H1 (cell line): ENCODE results near the gene TEAD1. TPM values are rescaled to one million over a fixed set of nuclear protein-coding genes. Genes with fewer than 3 reads are reported as not detected.

Source experiments
- CTCF ChIA-PET: fragments of 300-600 bp; sonication (Branson Sonifier 250); formaldehyde crosslinking; loops from one replicate; lab custom pipeline; 2021; ENCODE audit not compliant: partially characterized antibody; lab: Charles Lee
- POLR2A ChIA-PET: fragments of 300-600 bp; sonication (Branson Sonifier 250); formaldehyde crosslinking; loops from one replicate; lab custom pipeline; 2021; ENCODE audit warnings: inconsistent platforms; ENCODE audit not compliant: partially characterized antibody; lab: Charles Lee
- DNase-seq, 2 experiments: peaks; one replicate each; pipeline versions ENCODE4 v3.0.0 to v3.0.0-alpha.2; 2010 to 2022; ENCODE audit warnings: low spot score in 2 of 2, low read depth in 1 of 2, mixed read lengths in 1 of 2
- FAIRE-seq: peaks from 2 replicates; lab custom pipeline; 2011; peaks lifted over from hg19 to GRCh38; lab: Jason Lieb, UNC
- H2AFZ ChIP-seq: 2 replicates; pipeline ENCODE4 v1.8.1; 2012; ENCODE audit warnings: low read length, inconsistent platforms
- H2AK5ac ChIP-seq: 2 replicates; pipeline ENCODE4 v1.6.1; 2013; ENCODE audit warnings: low read depth, low read length
- H2BK120ac ChIP-seq: replicated peaks from 2 replicates; pipeline ENCODE3; 2013; ENCODE audit warnings: low read depth, low read length, inconsistent platforms
- H2BK12ac ChIP-seq: 2 replicates; pipeline ENCODE4 v1.6.1; 2013; ENCODE audit warnings: low read depth, low read length
- H2BK15ac ChIP-seq: 2 replicates; pipeline ENCODE4 v1.6.1; 2013; ENCODE audit warnings: low read length
- H2BK20ac ChIP-seq: 2 replicates; pipeline ENCODE4 v1.6.1; 2013; ENCODE audit warnings: low read length
- H2BK5ac ChIP-seq: 2 replicates; pipeline ENCODE4 v1.6.1; 2013; ENCODE audit warnings: low read depth, low read length
- H3K14ac ChIP-seq: 2 replicates; pipeline ENCODE4 v1.6.1; 2013; ENCODE audit warnings: inconsistent platforms; ENCODE audit not compliant: insufficient read length
- H3K18ac ChIP-seq: 2 replicates; pipeline ENCODE4 v1.6.1; 2013; ENCODE audit warnings: low read length; ENCODE audit errors: extremely low read depth
- H3K23ac ChIP-seq: 2 replicates; pipeline ENCODE4 v1.6.1; 2013; ENCODE audit warnings: inconsistent platforms; ENCODE audit not compliant: insufficient read length
- H3K23me2 ChIP-seq: 2 replicates; pipeline ENCODE4 v1.6.1; 2013; ENCODE audit warnings: low read depth, low read length
- H3K27ac ChIP-seq: 2 replicates; pipeline ENCODE4 v1.6.1; 2011; ENCODE audit warnings: low read depth, low read length, inconsistent platforms
- H3K27me3 ChIP-seq, 4 experiments: replicated peaks in 1 of 4; 1 replicate in 1 of 4; 2 replicates in 3 of 4; pipeline versions ENCODE4 v1.6.1 to v1.8.1; 2011 to 2013; ENCODE audit warnings: low read length in 3 of 4, mild to moderate bottlenecking in 3 of 4, inconsistent platforms in 2 of 4, mixed read lengths in 2 of 4, moderate library complexity in 1 of 4; ENCODE audit not compliant: control insufficient read depth in 3 of 4, insufficient read depth in 3 of 4; ENCODE audit errors: extremely low read depth in 1 of 4
- H3K36me3 ChIP-seq, 4 experiments: 2 replicates each; pipeline versions ENCODE4 v1.6.1 to v1.8.1; 2011 to 2013; ENCODE audit warnings: mild to moderate bottlenecking in 4 of 4, low read length in 3 of 4, moderate library complexity in 2 of 4, control low read depth in 1 of 4, inconsistent platforms in 1 of 4; ENCODE audit not compliant: insufficient read depth in 4 of 4, control insufficient read depth in 2 of 4
- H3K4ac ChIP-seq: replicated peaks from 2 replicates; pipeline ENCODE3; 2013; ENCODE audit warnings: low read length, low read depth, mixed read lengths, inconsistent platforms; ENCODE audit not compliant: insufficient read length
- H3K4me1 ChIP-seq, 4 experiments: replicated peaks in 1 of 4; 1 replicate in 1 of 4; 2 replicates in 3 of 4; pipeline versions ENCODE4 v1.6.1 to v1.8.1; 2011 to 2013; ENCODE audit warnings: low read length in 3 of 4, inconsistent platforms in 2 of 4, mixed read lengths in 1 of 4; ENCODE audit not compliant: insufficient read depth in 4 of 4, control insufficient read depth in 3 of 4
- H3K4me2 ChIP-seq, 2 experiments: 2 replicates each; pipeline versions ENCODE4 v1.6.1 to v1.8.1; 2011 to 2013; ENCODE audit warnings: low read depth in 2 of 2, low read length in 2 of 2, control low read depth in 1 of 2, inconsistent platforms in 1 of 2, mild to moderate bottlenecking in 1 of 2; ENCODE audit not compliant: insufficient read depth in 1 of 2
- H3K4me3 ChIP-seq, 4 experiments: fragments of 200-600, 300-600 bp in 1 of 4; sonication (generic), shearing (Covaris generic), sonication (Bioruptor Twin) in 1 of 4; 2 replicates each; pipeline versions ENCODE4 v1.5.1 to v1.8.1; 2011 to 2016; ENCODE audit warnings: low read length in 4 of 4, low read depth in 3 of 4, control low read depth in 2 of 4, inconsistent platforms in 2 of 4, mild to moderate bottlenecking in 2 of 4, mixed read lengths in 1 of 4, moderate library complexity in 1 of 4; ENCODE audit not compliant: insufficient read depth in 2 of 4; ENCODE audit errors: extremely low read depth in 1 of 4
- H3K56ac ChIP-seq: replicated peaks from 2 replicates; pipeline ENCODE3; 2013; ENCODE audit warnings: low read depth, mild to moderate bottlenecking, mixed read lengths, low read length, inconsistent platforms; ENCODE audit not compliant: insufficient read length
- H3K79me1 ChIP-seq: 2 replicates; pipeline ENCODE4 v1.6.1; 2013; ENCODE audit warnings: low read depth, low read length, control low read depth
- H3K79me2 ChIP-seq, 2 experiments: 2 replicates each; pipeline versions ENCODE4 v1.6.1 to v1.8.1; 2012 to 2013; ENCODE audit warnings: low read length in 2 of 2, mild to moderate bottlenecking in 2 of 2, inconsistent platforms in 1 of 2; ENCODE audit not compliant: insufficient read depth in 2 of 2, control insufficient read depth in 1 of 2
- H3K9ac ChIP-seq, 4 experiments: replicated peaks in 1 of 4; 1 replicate in 1 of 4; 2 replicates in 3 of 4; pipeline versions ENCODE4 v1.6.1 to v1.8.1; 2011 to 2013; ENCODE audit warnings: low read depth in 3 of 4, low read length in 3 of 4, control low read depth in 2 of 4, mild to moderate bottlenecking in 2 of 4, moderate library complexity in 2 of 4, inconsistent platforms in 1 of 4; ENCODE audit errors: extremely low read depth in 1 of 4
- H3K9me3 ChIP-seq, 2 experiments: 2 replicates each; pipeline versions ENCODE4 v1.6.1 to v1.8.1; 2012 to 2013; ENCODE audit warnings: mild to moderate bottlenecking in 2 of 2, moderate library complexity in 2 of 2, control low read depth in 1 of 2, inconsistent platforms in 1 of 2, low read depth in 1 of 2, low read length in 1 of 2, mixed read lengths in 1 of 2; ENCODE audit not compliant: insufficient read depth in 2 of 2
- H4K20me1 ChIP-seq, 2 experiments: replicated peaks in 1 of 2; 2 replicates each; pipeline versions ENCODE3 to v1.8.1; 2011 to 2013; ENCODE audit warnings: inconsistent platforms in 2 of 2, low read length in 2 of 2, mild to moderate bottlenecking in 1 of 2; ENCODE audit not compliant: insufficient read depth in 2 of 2, control insufficient read depth in 1 of 2
- H4K5ac ChIP-seq: 2 replicates; pipeline ENCODE4 v1.6.1; 2013; ENCODE audit warnings: low read length, low read depth, mixed read lengths, inconsistent platforms; ENCODE audit not compliant: insufficient read length
- H4K8ac ChIP-seq: 2 replicates; pipeline ENCODE4 v1.8.0; 2013; ENCODE audit warnings: mild to moderate bottlenecking, moderate library complexity, low read length, inconsistent platforms; ENCODE audit not compliant: insufficient read depth; ENCODE audit errors: extremely low read depth
- H4K91ac ChIP-seq: replicated peaks from 2 replicates; pipeline ENCODE3; 2013; ENCODE audit warnings: low read length, mixed read lengths, inconsistent platforms; ENCODE audit not compliant: insufficient read length
- CEBPB ChIP-seq: IDR thresholded peaks from 2 replicates; pipeline ENCODE4 v1.6.1; 2012; ENCODE audit warnings: low read depth, low read length
- E2F6 ChIP-seq: IDR thresholded peaks from 2 replicates; pipeline ENCODE4 v1.6.1; 2012; ENCODE audit warnings: inconsistent platforms
- NRF1 ChIP-seq: IDR thresholded peaks from 2 replicates; pipeline ENCODE4 v1.6.1; 2011; ENCODE audit warnings: mild to moderate bottlenecking, low read depth, low read length, improper control_type of control experiment
- POLR2AphosphoS5 ChIP-seq: IDR thresholded peaks from 2 replicates; pipeline ENCODE4 v1.6.1; 2011; ENCODE audit warnings: low read depth, low read length
- YY1 ChIP-seq: IDR thresholded peaks from 2 replicates; pipeline ENCODE4 v1.6.1; 2011; ENCODE audit warnings: low read depth, mild to moderate bottlenecking, low read length
- WGBS, 2 experiments: shearing (Covaris generic) in 1 of 2; methylation state at CpG; one replicate each; pipeline versions ENCODE4 v1.1.6 to v1.1.7; 2013 to 2015; ENCODE audit warnings: low lambda C conversion rate in 2 of 2, mixed read lengths in 2 of 2, inconsistent platforms in 1 of 2, low coverage in 1 of 2, missing lambda C conversion rate in 1 of 2; ENCODE audit not compliant: insufficient replicate concordance in 2 of 2, insufficient coverage in 1 of 2, insufficient read length in 1 of 2; ENCODE audit errors: extremely low coverage in 1 of 2, missing lambda C conversion rate in 1 of 2; 5-methylcytosine and 5-hydroxymethylcytosine counted together
- polyA plus RNA-seq, 7 experiments: library from polyadenylated mRNA; depleted of rRNA in 3 of 7; stranded (reverse) in 5 of 7; unstranded in 2 of 7; fragments of >200 nt in 5 of 7; fragments of 200-250 nt in 2 of 7; gene quantifications; 1 replicate in 5 of 7; 2 replicates in 1 of 7; 4 replicates in 1 of 7; pipeline versions ENCODE4 v1.2.1 to v1.2.3, GENCODE V29; 2011 to 2013; ENCODE audit warnings: missing spikeins in 2 of 7, mixed read lengths in 2 of 7
- total RNA-seq: library from RNA; stranded (reverse); fragmentation: NEBNext Ultra II Directional; extraction: Animal tissue kit (Norgen Biotek cat#: 25700); gene quantifications from 2 replicates; pipeline ENCODE4 v1.2.1, GENCODE V29; 2021

TEAD1 gene
- total and polyA plus RNA-seq, 2 of the 8 experiments (the other 6 are each of a cell fraction or from before 2014, with no cell fraction given) = 15.6 to 67.4 TPM

GRCh38 chr11:12756454-12756806, 82.2 kb downstream of the TEAD1 start:
- H3K18ac ChIP-seq = no peak overlapping the region
- H4K8ac ChIP-seq = no peak overlapping the region
- no peaks in the 10 kb centered on the region for H3K9me3 ChIP-seq
- no peak overlapping the region for H3K56ac ChIP-seq
- ChIA-PET CTCF (interaction anchor here (1.0 to 2.8 kb wide), 3 partner anchors 23 to 425 kb away, joined by 3 to 8 read pairs (median 3); no protein-coding TSS in a partner anchor), POLR2A (no interaction called here)
- no peak overlapping the region for H3K14ac ChIP-seq
- H3K36me3 ChIP-seq = no peaks in the 10 kb centered on the region
- no peak overlapping the region for H2BK12ac ChIP-seq
- peaks cover 2 to 93% of the 10 kb centered on the region in 2 experiments; a peak in 3 of 4 replicates for H3K79me2 ChIP-seq
- no peak overlapping the region for H3K9ac ChIP-seq
- H2AFZ ChIP-seq = no peak overlapping the region
- FAIRE-seq (no peak), DNase-seq (no peak)
- H3K4me1 ChIP-seq = peaks cover 0 to 20% (median 11%) of the 10 kb centered on the region in 4 experiments; a peak in 5 of 7 replicates
- TF ChIP-seq CEBPB (no peak), NRF1 (no peak), POLR2AphosphoS5 (no peak), YY1 (no peak), E2F6 (no peak)
- H2BK20ac ChIP-seq = no peak overlapping the region
- H4K91ac ChIP-seq = no peak overlapping the region
- no peak overlapping the region for H2BK15ac ChIP-seq
- H3K4me3 ChIP-seq = no peak overlapping the region
- no peak overlapping the region for H3K4ac ChIP-seq
- no peak overlapping the region for H3K27ac ChIP-seq
- no peak overlapping the region for H4K5ac ChIP-seq
- H3K4me2 ChIP-seq = no peak overlapping the region
- H3K27me3 ChIP-seq = no peaks in the 10 kb centered on the region
- no peak overlapping the region for H2BK120ac ChIP-seq
- H2BK5ac ChIP-seq = no peak overlapping the region
- no peak overlapping the region for H2AK5ac ChIP-seq
- 89% methylated on average over 1 of the region's 1 CpG; no CpG with 5 or more reads in 1 of the 2 experiments for WGBS, 2 experiments
- no peaks in the 10 kb centered on the region for H3K23me2 ChIP-seq
- H3K79me1 ChIP-seq = peaks cover 9% of the 10 kb centered on the region; the same call in 1 of the 2 replicates
- peaks cover 0 to 18% of the 10 kb centered on the region in 2 experiments for H4K20me1 ChIP-seq
- H3K23ac ChIP-seq = no peak overlapping the region
